Heart right ventricle (tissue), 16 donors: ENCODE data around the gene MFSD11. TPM values are rescaled to one million over a fixed set of nuclear protein-coding genes. Genes with fewer than 3 reads are reported as not detected.

Experiments
- ATAC-seq, 8 donors: fragments of 200-7000 bp; cut with Tn5 transposase; one replicate each; pipeline ENCODE4 v1.9.1; 2020; ENCODE audit warnings: mild to moderate bottlenecking in 8 of 8, moderate library complexity in 8 of 8, moderate number of reproducible peaks in 1 of 8
- DNase-seq, 2 donors: peaks; one replicate each; pipeline ENCODE4 v3.0.0-alpha.2; 2020
- H3K27ac ChIP-seq, 10 donors: fragments of 200-600 bp; sonication (generic) in 2 of 10; one replicate each; pipeline versions ENCODE4 v1.5.0 to v1.8.0; 2020 to 2022; ENCODE audit warnings: mild to moderate bottlenecking in 3 of 10
- H3K27me3 ChIP-seq, 7 donors: fragments of 200-600 bp; one replicate each; pipeline ENCODE4 v1.8.0; 2021 to 2022; ENCODE audit warnings: mild to moderate bottlenecking in 2 of 7
- H3K36me3 ChIP-seq, 9 donors: fragments of 200-600 bp; sonication (generic) in 1 of 9; one replicate each; pipeline versions ENCODE4 v1.5.0 to v1.8.0; 2020 to 2022; ENCODE audit warnings: mild to moderate bottlenecking in 2 of 9
- H3K4me1 ChIP-seq, 9 donors: fragments of 200-600 bp; sonication (generic) in 1 of 9; one replicate each; pipeline versions ENCODE4 v1.5.0 to v1.8.0; 2020 to 2022; ENCODE audit warnings: mild to moderate bottlenecking in 4 of 9
- H3K4me3 ChIP-seq, 10 donors: fragments of 200-600 bp; sonication (generic) in 2 of 10; one replicate each; pipeline versions ENCODE4 v1.5.0 to v1.8.0; 2020 to 2022; ENCODE audit warnings: mild to moderate bottlenecking in 7 of 10, moderate library complexity in 2 of 10
- H3K9me3 ChIP-seq, 11 donors: fragments of 200-600 bp in 10 of 11; sonication (generic) in 2 of 11; one replicate each; pipeline versions ENCODE4 v1.5.0 to v1.8.0; 2013 to 2022; ENCODE audit warnings: mild to moderate bottlenecking in 2 of 11, control low read depth in 1 of 11, moderate library complexity in 1 of 11
- WGBS, 2 donors: extraction: QIAGEN DNeasy Blood & Tissue Kit; methylation state at CpG; one replicate each; pipeline ENCODE4 v1.1.7; 2013; ENCODE audit warnings: inconsistent platforms in 1 of 2; 5-methylcytosine and 5-hydroxymethylcytosine counted together
- intact Hi-C, 10 donors: fragments of 100-400 bp; cut with DNase I; formaldehyde crosslinking; loops; one replicate each; pipeline versions ENCODE4 v1.11.1 to v1.14.2; 2022
- polyA plus RNA-seq, 2 donors: library from polyadenylated mRNA; stranded (reverse); fragments of 200-250 nt; gene quantifications; one replicate each; pipeline ENCODE4 v1.2.3, GENCODE V29; 2013
- total RNA-seq, 10 donors: library from RNA; stranded (reverse); fragmentation: NEBNext Ultra II Directional in 3 of 10; extraction: Animal tissue kit (Norgen Biotek cat#: 25700) in 3 of 10; gene quantifications; one replicate each; pipeline versions ENCODE4 v1.2.1 to v1.2.4, GENCODE V29; 2021 to 2023
- TF ChIP-seq, protein P1 (sequence below), 9 donors: fragments of 200-600 bp; sonication (generic) in 2 of 9; IDR thresholded peaks; one replicate each; pipeline versions ENCODE4 v1.5.0 to v1.8.0; 2021 to 2022; ENCODE audit warnings: antibody characterized with exemption in 9 of 9, mild to moderate bottlenecking in 5 of 9, moderate library complexity in 1 of 9
- donor health status: Arrhythmogenic right ventricular cardiomyopathy.
- donor health status: ischemic (EF 13 %, LVEDD 7.1; RV severe dilation, severe dysfunction).
- donor health status: healthy with polysubstance abuse.
- donor health status: DM: no; HTN: yes; CAD: no.
- donor health status: DM: no; HTN: no; CAD: no.
- donor health status: ischemic (EF 25% LVEDD 6.9; RV normal size, moderate dysfunction).
- donor health status: ischemic (EF 25% LVEDD 5.7; RV mildly dilated, moderate dysfunction).
- donor health status: healthy.
- donor health status: DM: yes; HTN: yes; CAD: no.
- donor health status: Ischemic cardiomyopathy.
- donor health status: ischemic (EF 35%, LVEDD 5.7; RV mildly dilated, moderate dysfunction).
- donor health status: nonischemic (EF 11% LVEDD 7.7; RV severe dilation, severe dysfunction).
- donor health status: DM: yes; HTN: yes; CAD: no.
- donor health status: PGD.
- donor health status: ischemic (EF 29% LVEDD 5.4; RV normal size, mild dysfunction).
- donor health status: nonischemic (EF 23%, LVEDD 6.1; RV moderate dilation, normal function).

MFSD11 gene
- total and polyA plus RNA-seq, 12 donors = 9.2 to 34.4 (median 28.9) TPM

DNA sequence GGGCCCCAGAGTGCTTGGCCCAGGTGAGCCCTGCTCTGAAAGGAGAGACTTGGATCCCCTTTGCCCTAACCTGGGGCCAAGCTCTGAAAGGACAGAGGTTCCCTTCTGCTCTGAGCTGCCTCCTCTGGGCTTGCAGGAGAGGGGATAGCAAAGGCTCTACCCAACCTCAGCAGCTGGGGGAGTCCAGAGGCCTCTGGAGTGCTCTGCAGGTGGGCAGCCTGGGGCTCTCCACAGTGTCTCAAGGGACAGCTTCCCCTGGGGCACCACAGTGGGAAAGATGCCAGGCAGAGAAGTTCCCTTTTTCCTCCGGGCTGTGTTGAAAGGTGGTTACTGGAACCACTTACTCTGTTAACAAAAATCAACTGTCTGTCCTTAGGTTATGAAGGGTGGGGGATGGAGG, 82.1 kb downstream of the MFSD11 start:
- Histone ChIP-seq H3K4me3 (no peak overlapping the region), H3K9me3 (no peaks in the 10 kb centered on the region), H3K36me3 (no peaks in the 10 kb centered on the region), H3K4me1 (peaks cover 0 to 5% (median 0%) of the 10 kb centered on the region in 9 donors), H3K27ac (no peak overlapping the region), H3K27me3 (peaks cover 0 to 17% (median 3%) of the 10 kb centered on the region in 7 donors)
- intact Hi-C loops = no loop called here
- 13 to 18% methylated on average over 1 of the region's 1 CpG for WGBS, 2 donors
- no peak for DNase-seq
- TF ChIP-seq, protein P1, sequence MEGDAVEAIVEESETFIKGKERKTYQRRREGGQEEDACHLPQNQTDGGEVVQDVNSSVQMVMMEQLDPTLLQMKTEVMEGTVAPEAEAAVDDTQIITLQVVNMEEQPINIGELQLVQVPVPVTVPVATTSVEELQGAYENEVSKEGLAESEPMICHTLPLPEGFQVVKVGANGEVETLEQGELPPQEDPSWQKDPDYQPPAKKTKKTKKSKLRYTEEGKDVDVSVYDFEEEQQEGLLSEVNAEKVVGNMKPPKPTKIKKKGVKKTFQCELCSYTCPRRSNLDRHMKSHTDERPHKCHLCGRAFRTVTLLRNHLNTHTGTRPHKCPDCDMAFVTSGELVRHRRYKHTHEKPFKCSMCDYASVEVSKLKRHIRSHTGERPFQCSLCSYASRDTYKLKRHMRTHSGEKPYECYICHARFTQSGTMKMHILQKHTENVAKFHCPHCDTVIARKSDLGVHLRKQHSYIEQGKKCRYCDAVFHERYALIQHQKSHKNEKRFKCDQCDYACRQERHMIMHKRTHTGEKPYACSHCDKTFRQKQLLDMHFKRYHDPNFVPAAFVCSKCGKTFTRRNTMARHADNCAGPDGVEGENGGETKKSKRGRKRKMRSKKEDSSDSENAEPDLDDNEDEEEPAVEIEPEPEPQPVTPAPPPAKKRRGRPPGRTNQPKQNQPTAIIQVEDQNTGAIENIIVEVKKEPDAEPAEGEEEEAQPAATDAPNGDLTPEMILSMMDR (IDR thresholded peaks at IDR 0.05) = no peak
- peak in 2 of 8 donors; percentile 39 to 62 for ATAC-seq

DNA sequence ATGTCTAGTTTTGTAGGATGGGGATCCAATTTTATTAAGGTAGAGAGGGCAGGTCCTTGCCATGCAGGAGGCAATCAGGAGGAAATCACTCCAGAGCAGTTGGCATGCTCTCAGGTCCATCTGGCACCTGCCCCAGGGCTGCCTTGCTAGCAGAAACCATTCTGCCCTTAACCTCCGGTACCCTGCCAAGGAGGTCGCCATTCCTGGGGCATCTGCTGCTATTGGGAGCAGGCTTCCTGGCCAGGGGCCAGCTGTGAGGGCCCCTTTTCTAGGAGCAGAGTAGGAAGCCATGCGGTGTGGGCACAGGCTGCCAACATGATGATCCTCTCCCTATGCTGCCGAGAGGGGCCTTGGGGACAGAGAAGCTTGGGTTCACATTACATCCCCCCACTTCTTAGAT, 82.6 kb downstream of the MFSD11 start:
- Histone ChIP-seq H3K9me3 (no peaks in the 10 kb centered on the region), H3K27ac (no peak overlapping the region), H3K36me3 (no peaks in the 10 kb centered on the region), H3K27me3 (peaks cover 0 to 17% (median 3%) of the 10 kb centered on the region in 7 donors), H3K4me1 (peaks cover 0 to 5% (median 0%) of the 10 kb centered on the region in 9 donors), H3K4me3 (no peak overlapping the region)
- WGBS, 2 donors = 49 to 71% methylated on average over 4 of the region's 4 CpGs
- DNase-seq (no peak), ATAC-seq (no peak)
- TF ChIP-seq, protein P1 (IDR thresholded peaks at IDR 0.05) = no peak
- intact Hi-C loops = no loop called here

DNA sequence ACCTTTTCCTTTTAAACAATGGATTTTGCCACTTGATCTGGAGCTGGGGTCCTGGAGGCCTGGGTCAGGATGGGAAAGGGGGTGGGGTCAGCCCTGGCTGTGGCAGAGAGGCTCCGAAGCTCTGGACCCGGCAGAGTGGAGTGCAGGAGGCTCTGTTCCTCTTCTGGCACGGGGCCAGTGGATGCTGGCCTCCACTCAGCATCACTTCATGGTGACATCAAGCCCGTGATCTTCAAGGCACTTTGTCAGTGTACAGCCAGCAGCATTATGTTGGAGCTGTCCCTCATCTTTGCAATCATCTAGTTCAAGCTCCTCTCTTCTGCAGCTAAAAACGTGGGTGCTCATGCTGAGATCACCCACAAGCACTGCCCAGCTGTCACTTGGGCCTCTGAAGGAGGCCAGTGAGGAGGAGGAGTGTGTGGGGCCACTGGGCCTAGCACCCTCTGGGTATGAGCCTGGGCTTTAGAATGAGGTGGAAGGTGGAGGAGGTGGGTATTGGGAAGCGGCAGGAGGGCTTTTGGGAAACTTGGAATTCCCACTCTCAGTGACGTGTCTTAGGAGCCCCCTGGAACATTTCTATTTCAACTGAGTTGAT, 84.4 kb downstream of the MFSD11 start:
- Histone ChIP-seq H3K27ac (no peak overlapping the region), H3K36me3 (no peaks in the 10 kb centered on the region), H3K27me3 (peaks cover 0 to 17% (median 0%) of the 10 kb centered on the region in 7 donors), H3K9me3 (no peaks in the 10 kb centered on the region), H3K4me3 (no peak overlapping the region), H3K4me1 (peaks cover 0 to 8% (median 0%) of the 10 kb centered on the region in 9 donors)
- DNase-seq (no peak), ATAC-seq (no peak)
- WGBS, 2 donors = 54 to 63% methylated on average over 7 of the region's 7 CpGs
- TF ChIP-seq, protein P1 (IDR thresholded peaks at IDR 0.05) = no peak
- intact Hi-C loops = no loop called here

DNA sequence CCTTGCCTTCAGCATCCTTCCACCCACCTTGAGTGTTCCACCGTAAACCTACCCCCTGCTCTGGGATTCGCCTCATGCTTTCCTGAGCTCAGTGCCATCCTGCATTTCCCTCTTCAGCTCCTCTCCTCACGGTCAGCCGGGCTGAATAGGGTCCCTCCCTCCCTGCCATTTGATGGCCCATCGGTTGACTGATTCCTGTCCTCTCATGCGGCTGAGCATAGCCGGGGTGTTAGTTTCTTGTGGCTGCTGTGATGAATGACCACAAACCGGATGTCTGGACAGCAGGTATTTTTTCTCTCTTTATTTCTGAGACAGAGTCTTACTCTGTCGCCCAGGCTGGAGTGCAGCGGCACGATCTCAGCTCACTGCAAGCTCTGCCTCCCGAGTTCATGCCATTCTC, 86.2 kb downstream of the MFSD11 start:
- ATAC-seq (no peak), DNase-seq (no peak)
- Histone ChIP-seq H3K36me3 (no peaks in the 10 kb centered on the region), H3K27ac (no peak overlapping the region), H3K4me3 (no peak overlapping the region), H3K27me3 (peaks cover 0 to 17% (median 0%) of the 10 kb centered on the region in 7 donors), H3K9me3 (no peaks in the 10 kb centered on the region), H3K4me1 (peaks cover 0 to 8% (median 0%) of the 10 kb centered on the region in 9 donors)
- intact Hi-C loops = no loop called here
- TF ChIP-seq, protein P1 (IDR thresholded peaks at IDR 0.05) = no peak
- WGBS, 2 donors = 86 to 87% methylated on average over 12 of the region's 12 CpGs
